NCI-H146 (cell line): ENCODE data around the gene NPEPL1.
A peak's percentile ranks its signal among the peaks of the same experiment; 100 is the strongest.

Experiments used
- DNase-seq: peaks from one replicate; lab custom pipeline; 2025; lab: John Stamatoyannopoulos, UW

NPEPL1 gene

DNA sequence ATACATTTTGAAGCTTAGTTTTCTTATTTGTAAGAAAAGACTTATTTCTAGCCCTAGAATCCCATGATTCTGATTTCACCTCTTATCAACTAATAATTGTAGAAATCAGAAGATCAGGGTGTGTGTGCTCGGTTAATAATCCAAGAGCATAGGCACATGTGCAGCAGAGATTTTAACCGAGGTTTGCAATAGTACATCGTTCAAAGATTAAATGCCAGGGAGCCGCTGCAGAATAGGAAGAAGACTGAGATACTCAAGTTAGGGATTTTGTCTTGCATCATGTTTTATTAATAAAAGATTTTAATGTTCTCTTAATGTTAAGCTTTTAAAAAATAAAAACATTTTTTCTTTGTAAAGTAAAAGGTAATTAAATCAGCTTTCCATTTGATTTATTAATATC, 34.6 kb upstream of the NPEPL1 start:
- no peak for DNase-seq

DNA sequence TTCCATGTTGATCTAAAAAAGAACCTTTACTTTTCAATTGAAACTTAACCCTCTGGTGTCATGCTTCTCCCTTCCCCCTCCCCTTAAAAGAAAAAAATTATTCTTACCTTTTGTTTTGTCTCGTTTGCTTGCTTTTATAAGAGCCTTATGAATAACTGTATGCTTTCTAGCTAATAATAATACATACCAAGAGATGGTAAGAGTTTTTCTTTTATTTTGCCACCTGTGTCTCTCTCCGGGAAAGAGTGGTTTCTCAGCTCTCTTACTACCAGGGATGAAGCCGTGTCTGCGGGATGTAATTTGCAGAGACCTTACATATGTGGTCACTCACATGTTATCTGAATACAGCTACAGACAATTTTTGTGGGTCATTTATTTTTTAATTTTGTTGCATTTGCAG, 33.8 kb upstream of the NPEPL1 start:
- no peak for DNase-seq

DNA sequence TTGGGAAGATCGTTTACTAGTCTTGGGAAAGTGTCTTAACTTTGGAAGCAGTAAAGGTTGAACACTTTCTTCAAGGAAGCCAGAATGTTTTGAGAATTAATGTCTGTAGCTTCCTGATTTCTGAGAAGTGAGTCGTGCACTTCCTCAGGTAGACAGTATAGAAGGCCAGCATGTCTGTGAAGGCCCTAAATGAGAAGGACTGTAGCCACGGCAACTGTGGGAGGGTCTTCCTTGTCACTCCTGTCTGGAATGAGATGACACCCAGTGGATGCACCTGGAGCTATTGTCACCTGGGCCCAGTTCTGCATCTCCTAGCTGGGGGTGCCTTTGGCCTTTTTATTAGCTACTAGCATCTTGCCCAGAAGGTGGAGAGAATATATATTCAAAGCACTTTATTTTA, 32.8 kb upstream of the NPEPL1 start:
- DNase-seq: peak; percentile 60

DNA sequence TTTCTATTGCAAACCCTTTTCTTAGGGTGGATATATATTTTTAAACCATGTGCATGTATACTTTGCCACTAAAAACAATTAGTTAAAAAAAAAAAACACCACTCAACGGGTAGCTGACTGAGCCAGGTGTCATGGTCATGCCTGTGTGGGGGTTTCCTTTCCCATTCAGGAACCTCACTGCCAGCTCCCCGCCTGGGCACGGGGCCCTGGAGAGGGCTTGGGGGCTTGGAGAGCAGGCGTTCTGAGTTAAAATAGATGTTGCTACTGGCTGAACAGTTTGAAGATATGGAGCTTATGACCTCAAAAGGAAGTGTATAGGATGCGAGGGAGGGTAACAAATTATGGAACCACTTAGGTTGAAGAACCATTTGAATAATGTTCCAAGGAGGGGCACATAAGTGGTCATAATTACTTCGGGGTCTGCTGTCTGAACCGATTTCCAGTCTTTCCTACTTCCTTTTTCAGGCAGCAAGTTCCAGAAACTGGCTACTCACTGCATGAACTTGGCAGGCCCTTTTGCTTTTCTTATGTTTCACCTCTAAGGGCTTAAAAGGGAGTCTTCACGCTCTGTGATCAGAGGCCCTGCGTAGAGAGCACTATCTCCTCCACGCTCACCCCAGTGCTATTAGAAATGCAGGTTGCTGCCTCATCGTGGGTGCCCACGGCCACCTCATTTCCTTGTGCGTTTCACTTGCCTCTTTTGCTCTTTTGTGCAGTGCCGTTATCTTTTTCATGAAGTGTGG, 31.6 kb upstream of the NPEPL1 start:
- no peak for DNase-seq

DNA sequence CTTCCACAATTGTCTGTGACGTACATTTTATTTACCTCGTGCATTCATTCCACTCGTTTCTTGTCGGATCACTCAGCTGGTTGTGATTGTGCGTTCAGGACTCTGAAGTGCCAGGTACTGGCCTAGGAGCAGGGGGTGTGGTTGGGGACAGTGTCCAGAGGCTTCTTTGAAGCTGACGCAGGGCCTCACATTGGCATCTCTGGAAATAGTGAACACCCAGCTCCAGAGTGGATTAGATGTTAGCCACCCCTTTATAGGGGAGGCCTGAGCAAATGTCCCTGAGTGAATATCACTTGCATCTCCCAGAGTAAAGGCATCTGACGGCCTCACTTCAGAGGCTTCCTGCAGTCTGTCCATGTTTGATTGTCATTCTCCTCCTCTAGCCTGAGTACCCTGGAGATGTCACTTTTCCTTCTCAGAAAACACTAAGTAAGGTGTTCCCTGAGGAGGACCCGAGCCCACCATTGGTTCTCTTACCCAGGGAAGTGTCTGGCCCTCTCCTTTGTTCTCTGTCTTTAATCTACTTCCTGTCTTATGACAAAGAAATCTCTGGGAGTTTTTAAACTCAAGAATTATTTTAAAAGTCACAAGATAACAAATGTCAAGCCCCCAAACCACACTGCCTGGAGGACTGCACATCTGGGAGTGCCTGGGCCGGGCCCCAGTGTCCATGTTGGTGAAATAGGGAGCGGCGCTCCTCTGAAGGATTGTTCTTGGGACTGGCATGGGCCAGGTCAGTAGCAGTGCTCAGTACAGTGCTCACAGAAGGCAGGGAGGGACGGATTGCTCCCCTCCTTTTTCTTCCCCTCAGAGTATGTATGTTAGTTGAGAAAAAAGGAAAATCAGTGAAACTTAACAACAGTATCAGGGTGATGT, 30.8 kb upstream of the NPEPL1 start:
- no peak for DNase-seq

DNA sequence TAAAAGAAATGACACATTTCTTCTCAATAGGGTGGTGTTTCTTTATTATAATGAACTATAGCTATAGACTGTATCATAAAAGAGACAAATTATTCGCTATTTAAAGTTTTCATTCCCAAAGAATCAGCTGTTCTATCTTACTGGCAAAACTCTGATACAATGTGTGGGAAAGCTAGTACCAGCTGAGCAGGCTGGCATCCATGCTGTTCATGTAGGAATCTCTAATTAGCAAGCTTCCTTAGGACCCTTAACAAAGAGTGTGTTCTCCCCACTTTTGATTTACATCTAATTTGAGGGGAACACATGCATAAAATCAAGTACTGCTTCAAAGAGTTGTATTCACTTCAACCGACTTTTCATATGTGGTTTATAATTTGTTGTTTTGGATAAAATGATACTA, 28.3 kb upstream of the NPEPL1 start:
- DNase-seq: no peak

DNA sequence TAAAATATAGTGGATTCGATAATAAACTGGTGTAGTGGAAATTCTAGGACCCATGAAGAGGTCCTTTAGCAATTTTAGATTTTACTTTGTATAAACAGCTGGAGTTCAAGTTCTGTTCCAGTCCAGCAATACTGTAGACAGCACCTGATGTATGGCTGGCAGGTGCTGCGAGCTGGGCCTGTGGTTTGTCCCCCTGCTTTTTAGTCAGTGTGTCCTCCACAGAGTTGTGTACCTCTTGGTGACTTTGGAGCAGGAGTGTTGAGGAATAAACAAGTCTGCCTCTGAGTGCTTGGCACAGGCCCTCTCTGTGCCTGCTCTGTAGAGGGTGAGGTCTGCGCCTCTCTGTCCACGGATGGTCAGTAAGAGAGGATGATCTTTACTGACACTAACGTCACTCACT, 27.7 kb upstream of the NPEPL1 start:
- DNase-seq: no peak

DNA sequence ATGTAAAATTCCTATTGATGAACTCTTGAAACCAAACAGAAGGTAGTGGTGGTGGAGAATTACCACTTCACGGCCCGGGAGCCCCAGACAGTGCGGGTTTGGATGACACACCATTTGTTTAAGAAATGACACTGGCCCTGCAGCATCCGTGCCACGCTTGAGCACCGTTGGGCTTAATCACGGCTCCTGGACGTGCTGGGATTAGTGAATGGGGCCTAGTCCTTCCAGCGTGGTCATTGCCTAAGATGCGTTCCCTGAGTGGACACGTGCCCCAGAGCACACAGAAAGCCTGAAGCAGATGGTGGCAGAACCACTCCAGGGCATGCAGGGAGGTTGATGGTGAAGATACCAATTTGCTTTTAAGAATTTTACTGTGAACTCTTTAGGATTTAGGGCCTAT, 27.0 kb upstream of the NPEPL1 start:
- DNase-seq: no peak

DNA sequence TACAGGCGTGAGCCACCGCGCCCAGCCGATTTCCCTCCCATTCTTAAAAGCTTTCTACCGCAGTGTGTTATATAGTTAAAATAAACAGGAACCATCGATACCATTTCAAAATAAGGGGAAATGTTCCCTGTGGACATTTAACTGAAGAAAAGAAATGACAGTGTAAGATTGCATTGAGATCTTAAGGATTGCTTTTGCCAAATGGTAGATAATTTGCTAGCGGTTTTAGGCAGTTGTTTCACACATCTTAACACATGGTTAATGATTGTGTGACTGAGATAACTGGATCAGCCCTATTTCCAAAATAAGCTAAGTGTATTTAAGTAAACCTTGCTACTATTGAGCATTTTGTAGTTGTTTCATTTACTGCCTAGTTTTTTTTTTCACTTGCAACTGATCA, 25.9 kb upstream of the NPEPL1 start:
- no peak for DNase-seq

DNA sequence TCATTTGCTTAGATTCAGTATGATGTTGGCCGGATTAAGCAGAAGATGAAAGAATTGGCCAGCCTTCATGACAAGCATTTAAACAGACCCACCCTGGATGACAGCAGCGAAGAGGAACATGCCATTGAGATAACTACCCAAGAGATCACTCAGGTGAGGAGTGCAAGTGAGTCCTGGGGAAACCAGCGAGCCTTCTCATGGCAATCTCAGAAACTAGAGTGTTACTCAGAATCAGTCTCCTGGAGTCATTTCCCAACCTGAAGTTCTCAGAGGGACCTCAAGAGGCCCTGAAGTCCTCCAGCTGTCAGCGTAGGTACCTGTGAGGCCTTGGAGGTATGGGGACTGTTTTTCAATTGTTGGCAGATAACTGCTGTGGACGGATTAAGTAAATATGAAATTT, 24.6 kb upstream of the NPEPL1 start:
- DNase-seq: no peak

DNA sequence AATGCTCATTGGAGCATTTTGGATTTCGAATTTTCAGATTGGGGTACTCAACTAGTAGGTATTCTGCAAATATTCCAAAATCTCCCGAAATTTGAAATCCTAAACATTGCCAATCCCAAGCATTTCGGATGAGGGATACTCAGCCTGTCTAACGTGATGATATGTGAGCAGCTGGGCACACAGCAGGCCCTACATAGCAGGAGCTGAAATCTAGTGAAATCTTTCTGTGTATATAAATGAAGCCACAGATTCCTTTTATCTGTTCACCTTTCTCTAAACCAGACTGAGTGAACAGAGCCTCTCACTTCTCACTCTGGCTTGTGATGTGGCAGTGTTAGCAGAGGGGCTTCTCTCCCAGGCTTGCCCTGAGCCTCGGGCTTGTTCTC, 23.7 kb upstream of the NPEPL1 start:
- DNase-seq: no peak

DNA sequence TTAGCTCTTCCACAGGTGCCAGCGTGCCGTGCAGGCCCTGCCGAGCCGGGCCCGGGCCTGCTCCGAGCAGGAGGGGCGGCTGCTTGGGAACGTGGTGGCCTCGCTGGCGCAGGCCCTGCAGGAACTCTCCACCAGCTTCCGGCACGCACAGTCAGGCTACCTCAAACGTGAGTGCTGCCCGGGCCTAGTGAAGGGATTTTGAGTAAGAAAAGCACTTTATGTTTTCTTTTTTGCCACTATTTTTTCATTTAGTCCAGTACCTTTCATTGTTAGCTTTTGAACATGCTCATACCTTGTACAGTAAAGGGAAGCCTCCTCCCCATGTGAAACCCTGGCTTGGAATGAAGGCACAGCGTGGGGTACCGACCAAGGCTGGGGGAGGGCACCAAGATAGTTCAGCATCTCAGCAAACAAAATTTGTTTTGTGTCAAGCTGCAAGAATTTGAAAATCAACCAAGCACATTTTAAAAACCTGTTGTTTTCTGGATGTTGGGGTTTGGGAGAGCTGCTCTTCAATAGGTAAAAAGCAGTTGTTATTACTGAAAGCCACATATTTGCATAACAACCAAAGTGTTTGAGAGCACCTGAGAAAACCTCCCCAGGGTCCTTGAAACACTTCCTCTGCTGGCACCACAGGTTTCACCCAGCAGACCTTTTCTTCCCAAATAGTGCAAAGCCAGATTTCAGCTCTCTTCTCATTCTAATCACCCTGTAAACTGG, 23.2 kb upstream of the NPEPL1 start:
- no peak for DNase-seq

DNA sequence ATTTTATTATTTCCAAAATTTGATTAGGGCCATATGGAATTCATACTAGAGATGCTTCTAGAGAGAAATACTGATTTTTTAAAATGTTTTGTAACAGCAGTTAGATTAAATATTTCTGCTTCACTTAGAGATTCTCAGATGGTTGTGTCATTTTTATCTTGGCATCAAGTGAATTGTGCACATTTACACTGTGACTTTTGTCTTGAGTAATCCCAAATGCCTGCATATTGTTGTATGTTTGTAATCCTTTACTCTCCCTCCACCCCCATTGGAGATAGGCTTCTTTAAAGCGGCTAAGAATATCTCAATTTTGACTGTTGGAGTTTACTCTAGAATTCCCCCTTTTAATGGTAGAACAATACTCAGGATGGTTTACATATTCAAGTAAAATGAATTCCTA, 22.5 kb upstream of the NPEPL1 start:
- no peak for DNase-seq

DNA sequence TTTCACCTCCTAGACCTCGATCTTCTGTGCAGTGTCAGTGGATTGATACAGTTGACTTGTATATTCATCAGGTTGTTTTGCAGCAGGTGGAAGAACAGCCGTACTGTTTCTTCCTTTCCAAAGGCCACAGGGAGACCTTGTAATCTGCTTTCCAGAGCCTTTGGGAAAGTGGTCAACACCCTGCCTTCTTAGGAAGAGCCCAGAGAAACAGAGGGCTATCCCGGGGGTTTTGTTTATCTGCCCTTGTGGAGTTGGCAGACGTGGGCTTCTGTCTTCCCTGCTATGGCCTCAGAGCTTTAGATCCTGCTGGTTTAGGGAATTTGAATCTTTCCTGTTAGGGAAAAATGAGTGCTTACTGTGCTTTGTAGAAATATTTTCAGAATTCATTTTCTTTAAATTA, 21.9 kb upstream of the NPEPL1 start:
- DNase-seq: no peak

DNA sequence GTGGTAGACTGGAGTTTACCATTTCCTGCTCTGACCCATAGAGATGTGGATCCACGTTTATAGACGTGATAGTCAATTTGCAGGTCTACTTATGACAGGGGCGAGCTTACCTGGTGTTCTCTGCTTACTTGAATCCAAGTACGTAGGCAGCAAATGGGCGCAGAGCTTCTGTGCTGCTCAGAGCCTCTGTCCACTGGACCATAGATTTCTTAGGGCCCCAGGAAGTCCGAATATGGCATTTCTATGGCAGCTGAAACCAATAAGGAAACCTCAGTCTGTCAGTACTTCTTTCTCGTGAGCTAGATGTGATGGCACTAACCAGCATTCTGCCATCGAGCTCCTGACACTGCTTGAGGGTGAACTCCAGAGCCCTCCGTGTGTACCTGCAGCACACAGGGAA, 19.5 kb upstream of the NPEPL1 start:
- no peak for DNase-seq

DNA sequence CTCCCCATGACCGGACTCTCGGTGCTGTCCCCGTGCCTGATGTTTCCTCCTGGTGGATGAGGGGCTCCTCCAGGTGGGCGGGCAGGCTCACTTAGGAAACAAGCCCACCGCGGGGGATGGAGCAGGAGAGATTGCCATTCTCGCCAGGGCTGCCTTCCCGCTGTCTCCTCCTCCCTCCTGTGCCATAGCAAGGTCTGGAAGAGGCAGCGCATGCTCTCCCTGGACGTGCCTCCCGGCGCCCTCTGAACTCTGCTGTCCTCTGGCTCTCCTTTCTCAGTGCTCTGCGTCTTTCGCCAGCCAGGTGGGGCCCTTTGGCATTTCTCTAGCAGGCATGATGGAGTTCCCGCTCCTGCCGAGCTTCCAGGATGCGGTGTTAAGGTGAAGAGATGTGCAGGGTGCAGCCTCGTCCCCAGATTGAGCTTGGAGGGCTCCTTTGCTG, 17.4 kb upstream of the NPEPL1 start:
- no peak for DNase-seq

DNA sequence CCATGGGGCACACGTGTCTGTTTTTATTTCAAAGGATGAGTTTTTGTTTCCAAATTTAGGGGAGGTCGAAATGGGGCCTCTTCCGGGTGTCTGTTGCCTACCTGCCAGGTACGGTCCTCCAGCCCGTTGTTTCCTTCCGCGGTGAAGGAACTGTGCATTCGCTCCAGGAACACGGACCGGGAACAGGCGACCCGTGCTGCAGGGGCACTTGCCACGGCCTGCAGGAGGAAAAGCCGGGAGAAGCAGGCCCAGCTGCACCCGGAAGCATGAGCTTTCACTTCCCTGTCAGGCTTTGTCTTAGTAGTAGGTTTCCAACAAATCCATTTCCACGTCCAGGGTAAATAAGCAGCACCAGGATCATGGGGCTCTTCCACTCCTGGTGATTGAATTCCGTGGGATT, 17.0 kb upstream of the NPEPL1 start:
- DNase-seq: no peak

DNA sequence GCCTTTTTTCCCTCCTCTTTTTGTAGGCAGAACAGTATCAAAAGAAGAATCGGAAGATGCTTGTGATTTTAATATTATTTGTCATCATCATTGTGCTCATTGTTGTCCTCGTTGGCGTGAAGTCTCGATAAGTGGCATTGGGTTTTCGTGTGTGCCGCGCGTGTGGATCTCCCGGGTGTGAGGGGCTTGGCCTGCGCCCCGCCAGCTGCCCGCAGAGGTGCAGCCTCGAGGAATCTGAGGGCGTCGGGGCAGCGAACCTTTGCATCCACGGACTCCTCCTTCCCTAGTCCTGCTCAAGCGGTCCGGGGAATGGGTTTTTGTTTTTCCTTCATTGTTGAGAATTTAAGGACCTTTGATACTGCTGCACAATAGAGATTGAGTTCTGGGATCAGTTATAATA, 16.4 kb upstream of the NPEPL1 start:
- DNase-seq: no peak

DNA sequence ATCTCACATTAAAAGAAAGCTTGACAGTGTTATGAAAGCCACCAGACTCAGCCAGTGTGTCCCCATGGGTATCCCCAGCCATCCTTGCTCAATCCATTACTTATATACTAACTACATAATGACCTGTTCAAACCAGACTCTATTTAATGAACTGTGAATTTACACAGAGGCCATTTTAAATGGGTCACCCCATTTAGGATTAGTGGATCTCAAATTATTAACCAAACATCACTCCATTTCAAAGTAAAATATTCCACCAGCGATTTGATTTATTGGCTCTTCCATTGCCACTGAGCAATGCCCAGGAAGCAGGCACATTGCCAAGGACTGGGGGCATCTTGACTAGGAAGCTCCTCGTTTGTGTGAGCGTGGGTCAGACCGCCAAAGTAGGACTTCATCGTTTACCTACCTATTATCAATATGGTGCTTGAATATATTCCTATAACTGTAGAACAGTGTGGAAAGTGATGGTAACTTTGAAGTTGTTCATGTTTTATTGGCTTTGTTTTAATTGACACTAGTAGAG, 15.5 kb upstream of the NPEPL1 start:
- no peak for DNase-seq

DNA sequence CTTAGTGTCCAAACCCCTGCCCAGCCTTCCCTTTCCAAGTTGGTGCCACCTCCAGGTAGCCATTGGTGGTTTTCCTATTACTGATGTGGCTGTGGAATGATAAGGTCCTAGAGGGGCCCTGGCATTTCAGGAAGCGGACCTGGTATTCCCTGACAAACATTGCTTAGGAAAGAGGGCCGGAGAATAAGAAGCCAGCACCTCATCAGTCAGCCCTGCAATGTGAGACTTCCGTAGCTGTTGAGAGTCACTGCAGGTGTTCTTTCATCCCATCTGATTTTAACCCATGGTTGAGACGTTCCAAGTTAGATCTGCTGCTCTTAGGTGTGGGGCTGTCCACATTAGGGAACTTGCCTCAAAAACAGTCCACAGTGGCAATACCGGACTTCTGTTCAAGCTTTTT, 14.8 kb upstream of the NPEPL1 start:
- DNase-seq: no peak

DNA sequence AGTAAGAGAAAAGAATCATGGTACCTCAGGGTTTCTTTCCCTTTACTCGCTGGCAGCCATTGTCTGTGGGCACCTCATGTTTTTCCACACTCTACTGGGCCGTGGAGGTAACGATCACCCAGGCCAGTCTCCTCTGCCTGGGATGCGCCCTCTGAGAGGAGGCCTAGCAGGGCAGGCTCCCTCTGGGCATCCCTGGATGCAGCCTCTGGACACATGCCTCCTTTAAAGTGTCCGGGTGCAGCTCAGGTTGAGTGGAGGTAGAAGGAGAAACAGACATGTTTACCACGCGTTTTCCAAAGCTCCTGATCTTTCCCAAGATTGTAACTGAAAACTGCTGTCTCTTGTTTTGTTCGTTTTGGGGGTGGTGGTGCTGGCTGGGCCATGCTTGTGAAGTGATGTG, 13.8 kb upstream of the NPEPL1 start:
- no peak for DNase-seq

DNA sequence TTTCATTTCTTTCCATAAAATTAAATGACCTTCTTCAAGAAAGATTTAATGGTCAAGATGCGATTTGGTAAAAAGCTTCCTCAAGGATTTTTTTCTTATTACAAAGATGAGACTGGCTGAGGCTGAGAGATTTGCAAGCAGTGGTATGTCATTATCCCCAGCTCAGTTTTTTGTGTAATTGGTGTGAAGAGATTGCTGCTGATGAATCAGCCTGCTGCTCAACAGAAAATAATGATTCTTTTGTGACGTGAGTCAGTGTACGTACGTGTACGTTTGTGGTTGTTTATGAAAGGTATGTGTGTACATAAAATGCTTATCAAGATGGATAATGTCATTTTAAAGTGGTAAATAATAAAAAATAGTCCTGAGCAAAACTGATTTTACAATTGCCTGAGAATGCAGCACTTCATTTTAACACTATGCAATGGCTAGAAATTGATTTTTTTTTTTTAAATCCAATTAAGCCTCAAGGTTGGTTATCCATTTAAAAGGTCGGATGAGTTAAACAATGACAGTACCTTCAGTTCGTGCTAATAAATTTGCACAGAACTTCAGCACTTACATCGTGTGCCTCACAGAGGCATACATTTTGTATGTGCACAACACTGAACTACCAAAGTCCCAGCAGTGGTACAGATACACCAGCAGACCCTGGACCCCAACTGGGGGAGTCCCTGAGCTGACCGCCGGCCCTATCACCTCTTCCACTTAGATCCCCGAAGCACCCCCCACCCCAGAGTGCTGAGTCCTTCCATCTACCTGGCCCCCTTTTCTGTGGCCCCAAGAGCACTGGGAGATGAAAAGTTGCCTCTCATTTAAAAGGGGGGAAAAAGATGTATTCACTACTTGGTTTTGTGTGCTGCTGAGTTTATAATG, 9.7 kb upstream of the NPEPL1 start:
- DNase-seq: no peak
